RWPE2 (cell line): Measurements from ENCODE around the gene MT4.

Experiments
- ATAC-seq: fragments of 200-7000 bp; cut with Tn5 transposase; 3 replicates; pipeline ENCODE4 v1.9.1; 2021; ENCODE audit warnings: low read depth
- DNase-seq: peaks from one replicate; pipeline ENCODE4 v3.0.0-alpha.2; 2020; ENCODE audit warnings: low spot score
- H3K27ac ChIP-seq: fragments of 450-650 bp; 2 replicates; pipeline ENCODE4 v1.5.1; 2017; ENCODE audit warnings: mild to moderate bottlenecking; ENCODE audit not compliant: poor library complexity, severe bottlenecking
- H3K27me3 ChIP-seq: fragments of 250-450 bp; sonication (Bioruptor Pico); 2 replicates; pipeline ENCODE4 v1.5.1; 2021; ENCODE audit warnings: mild to moderate bottlenecking, moderate library complexity; ENCODE audit not compliant: insufficient read depth, poor library complexity, severe bottlenecking
- H3K36me3 ChIP-seq: fragments of 250-450 bp; sonication (Bioruptor Pico); 2 replicates; pipeline ENCODE4 v1.5.1; 2020; ENCODE audit warnings: low read depth, mild to moderate bottlenecking, moderate library complexity
- H3K4me1 ChIP-seq: fragments of 250-450 bp; sonication (Bioruptor Pico); 2 replicates; pipeline ENCODE4 v1.5.1; 2021; ENCODE audit warnings: mild to moderate bottlenecking, moderate library complexity; ENCODE audit not compliant: insufficient read depth, poor library complexity, severe bottlenecking
- H3K4me3 ChIP-seq: fragments of 250-450 bp; sonication (Bioruptor Pico); 2 replicates; pipeline ENCODE4 v1.5.1; 2021; ENCODE audit warnings: mild to moderate bottlenecking, moderate library complexity; ENCODE audit not compliant: severe bottlenecking
- H3K9me3 ChIP-seq: fragments of 250-450 bp; sonication (Bioruptor Pico); 2 replicates; pipeline ENCODE4 v1.5.1; 2021; ENCODE audit warnings: mild to moderate bottlenecking, moderate library complexity; ENCODE audit not compliant: severe bottlenecking
- TF ChIP-seq, protein P1 (sequence below): fragments of 450-650 bp; IDR thresholded peaks from one replicate; pipeline ENCODE4 v1.5.1; 2017; ENCODE audit warnings: mild to moderate bottlenecking, moderate library complexity; ENCODE audit not compliant: poor library complexity, severe bottlenecking

The MT4 gene

DNA sequence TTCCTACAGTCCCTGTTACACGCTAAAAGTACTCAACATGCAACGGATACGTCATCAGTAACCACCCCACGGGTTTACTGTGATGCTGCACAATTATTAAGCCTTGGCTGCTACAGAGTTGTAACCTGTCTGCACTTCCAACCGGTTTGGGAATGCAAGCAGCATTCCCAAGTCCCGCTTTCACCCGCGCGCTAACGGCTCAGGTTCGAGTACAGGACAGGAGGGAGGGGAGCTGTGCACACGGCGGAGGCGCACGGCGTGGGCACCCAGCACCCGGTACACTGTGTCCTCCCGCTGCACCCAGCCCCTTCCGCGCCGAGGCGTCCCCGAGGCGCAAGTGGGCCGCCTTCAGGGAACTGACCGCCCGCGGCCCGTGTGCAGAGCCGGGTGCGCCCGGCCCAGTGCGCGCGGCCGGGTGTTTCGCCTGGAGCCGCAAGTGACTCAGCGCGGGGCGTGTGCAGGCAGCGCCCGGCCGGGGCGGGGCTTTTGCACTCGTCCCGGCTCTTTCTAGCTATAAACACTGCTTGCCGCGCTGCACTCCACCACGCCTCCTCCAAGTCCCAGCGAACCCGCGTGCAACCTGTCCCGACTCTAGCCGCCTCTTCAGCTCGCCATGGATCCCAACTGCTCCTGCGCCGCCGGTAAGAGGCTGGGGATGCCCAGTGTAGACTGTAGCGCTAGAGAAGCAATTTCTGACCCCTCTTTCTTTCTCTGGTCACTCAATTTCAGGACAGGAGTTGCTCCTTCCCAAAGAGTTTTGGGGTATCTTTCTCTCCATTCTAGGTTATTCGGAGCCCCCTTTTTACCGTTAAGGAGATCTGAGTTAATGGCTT lies 43.4 kb downstream of the MT4 start, which contains the start of gene MT2A:
TSS of gene MT2A (plus strand) at position 542 of the 833 bp plus-strand sequence. CDS start at position 614, 72 bp downstream.
- TF ChIP-seq, protein P1, sequence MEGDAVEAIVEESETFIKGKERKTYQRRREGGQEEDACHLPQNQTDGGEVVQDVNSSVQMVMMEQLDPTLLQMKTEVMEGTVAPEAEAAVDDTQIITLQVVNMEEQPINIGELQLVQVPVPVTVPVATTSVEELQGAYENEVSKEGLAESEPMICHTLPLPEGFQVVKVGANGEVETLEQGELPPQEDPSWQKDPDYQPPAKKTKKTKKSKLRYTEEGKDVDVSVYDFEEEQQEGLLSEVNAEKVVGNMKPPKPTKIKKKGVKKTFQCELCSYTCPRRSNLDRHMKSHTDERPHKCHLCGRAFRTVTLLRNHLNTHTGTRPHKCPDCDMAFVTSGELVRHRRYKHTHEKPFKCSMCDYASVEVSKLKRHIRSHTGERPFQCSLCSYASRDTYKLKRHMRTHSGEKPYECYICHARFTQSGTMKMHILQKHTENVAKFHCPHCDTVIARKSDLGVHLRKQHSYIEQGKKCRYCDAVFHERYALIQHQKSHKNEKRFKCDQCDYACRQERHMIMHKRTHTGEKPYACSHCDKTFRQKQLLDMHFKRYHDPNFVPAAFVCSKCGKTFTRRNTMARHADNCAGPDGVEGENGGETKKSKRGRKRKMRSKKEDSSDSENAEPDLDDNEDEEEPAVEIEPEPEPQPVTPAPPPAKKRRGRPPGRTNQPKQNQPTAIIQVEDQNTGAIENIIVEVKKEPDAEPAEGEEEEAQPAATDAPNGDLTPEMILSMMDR: no peak
- Histone ChIP-seq H3K4me3 (peak within 1 kb of the TSS; percentile 54), H3K27me3 (no peaks in the 10 kb centered on the region), H3K9me3 (no peaks in the 10 kb centered on the region), H3K36me3 (peaks cover 17% of the 10 kb centered on the region), H3K27ac (peak within 1 kb of the TSS; percentile 100), H3K4me1 (peaks cover 54% of the 10 kb centered on the region)
- peak; percentile 96 for DNase-seq
- ATAC-seq: peak; percentile 40

DNA sequence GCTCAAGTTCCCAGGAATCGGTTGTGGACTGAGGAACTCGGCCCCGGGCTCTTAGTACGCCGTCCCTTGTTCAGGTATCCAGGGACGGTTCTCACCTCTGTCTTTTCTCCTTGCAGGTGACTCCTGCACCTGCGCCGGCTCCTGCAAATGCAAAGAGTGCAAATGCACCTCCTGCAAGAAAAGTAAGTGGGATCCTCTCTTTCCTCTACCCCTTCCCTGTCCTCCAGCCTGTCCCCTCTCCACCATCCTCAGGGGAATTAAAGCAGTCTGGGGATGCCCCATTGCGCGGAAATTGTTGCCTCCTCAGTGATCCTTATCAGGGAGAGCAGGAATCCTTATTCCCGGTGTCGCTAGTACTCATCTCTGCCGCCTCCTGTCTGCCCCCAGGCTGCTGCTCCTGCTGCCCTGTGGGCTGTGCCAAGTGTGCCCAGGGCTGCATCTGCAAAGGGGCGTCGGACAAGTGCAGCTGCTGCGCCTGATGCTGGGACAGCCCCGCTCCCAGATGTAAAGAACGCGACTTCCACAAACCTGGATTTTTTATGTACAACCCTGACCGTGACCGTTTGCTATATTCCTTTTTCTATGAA lies 44.1 kb downstream of the MT4 start:
- DNase-seq (peak; percentile 40), ATAC-seq (no peak)
- H3K9me3 ChIP-seq: no peaks in the 10 kb centered on the region
- peaks cover 17% of the 10 kb centered on the region for H3K36me3 ChIP-seq
- peak overlapping the region; percentile 100 for H3K27ac ChIP-seq
- peak overlapping the region; percentile 54 for H3K4me3 ChIP-seq
- H3K4me1 ChIP-seq: peaks cover 62% of the 10 kb centered on the region
- TF ChIP-seq, protein P1: no peak
- no peaks in the 10 kb centered on the region for H3K27me3 ChIP-seq

DNA sequence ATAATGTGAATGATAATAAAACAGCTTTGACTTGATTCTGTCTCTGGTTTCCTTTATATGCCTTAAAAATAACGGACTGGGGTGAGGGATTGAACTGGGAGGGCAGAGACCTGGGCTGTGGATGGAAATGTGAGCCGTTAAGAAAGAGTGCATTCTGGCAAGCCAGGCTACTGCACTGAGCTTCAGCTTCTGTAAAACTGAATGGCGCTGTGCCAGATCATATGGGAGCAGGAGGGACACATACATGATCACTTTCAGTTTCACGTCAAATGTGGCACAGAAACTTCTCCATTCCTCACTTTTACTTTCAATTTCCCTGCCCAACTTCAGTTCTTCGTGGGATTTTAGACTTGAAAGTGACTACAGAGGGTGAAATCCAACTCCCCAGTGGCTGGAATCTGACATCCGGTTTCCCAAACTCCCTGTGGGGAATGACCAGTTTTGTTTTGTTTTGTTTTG lies 44.6 kb downstream of the MT4 start:
- DNase-seq (no peak), ATAC-seq (no peak)
- TF ChIP-seq, protein P1: no peak
- H3K36me3 ChIP-seq: peaks cover 17% of the 10 kb centered on the region
- H3K9me3 ChIP-seq: no peaks in the 10 kb centered on the region
- H3K4me3 ChIP-seq: peak overlapping the region; percentile 54
- no peaks in the 10 kb centered on the region for H3K27me3 ChIP-seq
- peaks cover 67% of the 10 kb centered on the region for H3K4me1 ChIP-seq
- H3K27ac ChIP-seq: peak overlapping the region; percentile 100

DNA sequence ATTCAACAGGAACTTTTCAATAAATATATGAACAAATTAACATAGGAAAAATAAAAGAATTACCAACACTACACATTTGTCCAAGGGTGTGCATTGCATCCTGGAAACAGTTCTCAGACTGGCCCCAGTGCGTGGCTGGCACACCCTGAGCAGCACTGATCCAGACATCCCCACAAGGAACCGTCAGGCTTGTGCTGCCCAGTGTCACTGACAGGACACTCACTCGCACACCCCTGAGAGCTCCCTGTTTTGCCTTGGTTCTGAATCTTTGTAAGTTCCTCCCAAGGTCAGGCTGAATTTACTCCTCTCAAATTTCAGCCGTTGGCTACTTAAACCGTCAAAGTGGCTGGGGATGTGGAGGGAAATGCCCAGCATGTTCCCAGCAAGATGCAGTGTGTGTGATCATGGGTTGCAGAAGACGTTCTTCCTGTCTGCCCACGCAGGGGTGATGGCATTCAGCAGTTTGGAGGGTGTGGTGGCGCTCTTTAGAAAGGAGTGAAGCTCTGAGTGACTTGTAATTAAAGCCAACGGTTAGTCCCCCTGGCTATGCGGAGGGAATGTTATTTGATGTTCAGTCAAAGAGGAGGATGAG lies 45.2 kb downstream of the MT4 start:
- no peaks in the 10 kb centered on the region for H3K27me3 ChIP-seq
- peaks cover 73% of the 10 kb centered on the region for H3K4me1 ChIP-seq
- peak overlapping the region; percentile 54 for H3K4me3 ChIP-seq

More for the DNA sequence above, 45.2 kb downstream of the MT4 start:
- Histone ChIP-seq H3K36me3 (peaks cover 17% of the 10 kb centered on the region), H3K9me3 (no peaks in the 10 kb centered on the region), H3K27ac (peak overlapping the region; percentile 100)
- peak; percentile 89 for DNase-seq
- ATAC-seq: peak; percentile 35
- TF ChIP-seq, protein P1: peak; percentile 38
